ENCODE measurements around the gene WDR27.
"Not testable (repeated sequence)": the region's sequence is repeated elsewhere in the genome, so short reads cannot be mapped to it uniquely, and the experiment has no call there.

The WDR27 gene

GRCh38 chr6:169659820-169660610, 41.8 kb downstream of the WDR27 start:
- ATAC-seq (no peak), DNase-seq (ENCODE audit: low spot score in 2 of 2) (no peak)
- H3K36me3 Mint-ChIP-seq: peaks cover 6% of the 10 kb centered on the region
- no peak overlapping the region for H3K4me3 Mint-ChIP-seq
- H3K9me3 Mint-ChIP-seq: no peaks in the 10 kb centered on the region
- H3K4me1 Mint-ChIP-seq: peaks cover 12% of the 10 kb centered on the region
- H3K27ac Mint-ChIP-seq: no peak overlapping the region

- ATAC-seq (no peak), DNase-seq (ENCODE audit: low spot score in 2 of 2) (no peak)
- peaks cover 6% of the 10 kb centered on the region for H3K36me3 Mint-ChIP-seq
- no peaks in the 10 kb centered on the region for H3K9me3 Mint-ChIP-seq
- H3K27ac Mint-ChIP-seq: no peak overlapping the region
- no peak overlapping the region for H3K4me3 Mint-ChIP-seq
- H3K4me1 Mint-ChIP-seq: peaks cover 21% of the 10 kb centered on the region
Observed at GRCh38 chr6:169657284-169657610, 44.6 kb downstream of the WDR27 start.

- DNase-seq (ENCODE audit: low spot score in 2 of 2) (no peak), ATAC-seq (no peak)
- Mint-ChIP-seq H3K4me3 (no peak overlapping the region), H3K36me3 (peaks cover 6% of the 10 kb centered on the region), H3K9me3 (no peaks in the 10 kb centered on the region), H3K27ac (no peak overlapping the region), H3K4me1 (peaks cover 21% of the 10 kb centered on the region)
Observed at GRCh38 chr6:169656546-169657283, 45.1 kb downstream of the WDR27 start.

- ATAC-seq (peak; percentile 93), DNase-seq (ENCODE audit: low spot score in 2 of 2) (peak; percentile 29 to 69)
- Mint-ChIP-seq H3K36me3 (peaks cover 6% of the 10 kb centered on the region), H3K4me3 (peak overlapping the region; percentile 78), H3K9me3 (no peaks in the 10 kb centered on the region), H3K27ac (peak overlapping the region; percentile 91), H3K4me1 (peaks cover 21% of the 10 kb centered on the region)
Observed at GRCh38 chr6:169654598-169655391, 47.0 kb downstream of the WDR27 start.

GRCh38 chr6:169653691-169654090, 48.1 kb downstream of the WDR27 start:
- Mint-ChIP-seq H3K4me3 (peak overlapping the region; percentile 78), H3K27ac (no peak overlapping the region), H3K9me3 (no peaks in the 10 kb centered on the region), H3K36me3 (peaks cover 6% of the 10 kb centered on the region), H3K4me1 (peaks cover 14% of the 10 kb centered on the region)
- ATAC-seq: no peak
- DNase-seq (ENCODE audit: low spot score in 2 of 2): no peak

- H3K36me3 Mint-ChIP-seq: peaks cover 6% of the 10 kb centered on the region
- ATAC-seq: no peak
- H3K27ac Mint-ChIP-seq: no peak overlapping the region
- peaks cover 14% of the 10 kb centered on the region for H3K4me1 Mint-ChIP-seq
- H3K9me3 Mint-ChIP-seq: no peaks in the 10 kb centered on the region
- H3K4me3 Mint-ChIP-seq: no peak overlapping the region
- DNase-seq (ENCODE audit: low spot score in 2 of 2): no peak
Observed at GRCh38 chr6:169652896-169653295, 48.9 kb downstream of the WDR27 start.

GRCh38 chr6:169651498-169651897, 50.3 kb downstream of the WDR27 start:
- Mint-ChIP-seq H3K36me3 (peaks cover 6% of the 10 kb centered on the region), H3K27ac (no peak overlapping the region), H3K4me1 (peaks cover 14% of the 10 kb centered on the region), H3K9me3 (no peaks in the 10 kb centered on the region), H3K4me3 (no peak overlapping the region)
- ATAC-seq (no peak), DNase-seq (ENCODE audit: low spot score in 2 of 2) (no peak)

- Mint-ChIP-seq H3K4me1 (peaks cover 14% of the 10 kb centered on the region), H3K36me3 (peaks cover 6% of the 10 kb centered on the region), H3K9me3 (no peaks in the 10 kb centered on the region), H3K27ac (no peak overlapping the region), H3K4me3 (no peak overlapping the region)
- no peak for DNase-seq (ENCODE audit: low spot score in 2 of 2)
- no peak for ATAC-seq
Observed at GRCh38 chr6:169650959-169651292, 50.9 kb downstream of the WDR27 start.

- Mint-ChIP-seq H3K4me1 (peaks cover 13% of the 10 kb centered on the region), H3K9me3 (no peaks in the 10 kb centered on the region), H3K4me3 (no peak overlapping the region), H3K36me3 (peaks cover 6% of the 10 kb centered on the region), H3K27ac (no peak overlapping the region)
- ATAC-seq: no peak
- no peak for DNase-seq (ENCODE audit: low spot score in 2 of 2)
Observed at GRCh38 chr6:169650241-169650958, 51.4 kb downstream of the WDR27 start.

GRCh38 chr6:169648617-169649016, 53.2 kb downstream of the WDR27 start:
- Mint-ChIP-seq H3K9me3 (no peaks in the 10 kb centered on the region), H3K4me1 (no peaks in the 10 kb centered on the region), H3K4me3 (no peak overlapping the region), H3K36me3 (no peaks in the 10 kb centered on the region), H3K27ac (no peak overlapping the region)
- DNase-seq (ENCODE audit: low spot score in 2 of 2) (no peak), ATAC-seq (no peak)

GRCh38 chr6:169648092-169648491, 53.7 kb downstream of the WDR27 start:
- DNase-seq (ENCODE audit: low spot score in 2 of 2) (no peak), ATAC-seq (no peak)
- H3K27ac Mint-ChIP-seq: no peak overlapping the region
- H3K9me3 Mint-ChIP-seq: no peaks in the 10 kb centered on the region
- H3K4me3 Mint-ChIP-seq: no peak overlapping the region
- H3K4me1 Mint-ChIP-seq: no peaks in the 10 kb centered on the region
- H3K36me3 Mint-ChIP-seq: no peaks in the 10 kb centered on the region

GRCh38 chr6:169647637-169648036, 54.2 kb downstream of the WDR27 start:
- H3K4me3 Mint-ChIP-seq: no peak overlapping the region
- H3K27ac Mint-ChIP-seq: no peak overlapping the region
- no peak for ATAC-seq
- no peaks in the 10 kb centered on the region for H3K36me3 Mint-ChIP-seq
- H3K9me3 Mint-ChIP-seq: no peaks in the 10 kb centered on the region
- DNase-seq (ENCODE audit: low spot score in 2 of 2): no peak
- no peaks in the 10 kb centered on the region for H3K4me1 Mint-ChIP-seq

GRCh38 chr6:169646906-169647567, 54.8 kb downstream of the WDR27 start:
- Mint-ChIP-seq H3K4me1 (no peaks in the 10 kb centered on the region), H3K36me3 (no peaks in the 10 kb centered on the region), H3K4me3 (no peak overlapping the region), H3K27ac (no peak overlapping the region), H3K9me3 (no peaks in the 10 kb centered on the region)
- DNase-seq (ENCODE audit: low spot score in 2 of 2) (no peak), ATAC-seq (no peak)

GRCh38 chr6:169645459-169645858, 56.4 kb downstream of the WDR27 start:
- DNase-seq (ENCODE audit: low spot score in 2 of 2); H3K4me3 Mint-ChIP-seq; H3K36me3 Mint-ChIP-seq; ATAC-seq; H3K4me1 Mint-ChIP-seq; H3K27ac Mint-ChIP-seq; H3K9me3 Mint-ChIP-seq: not testable (repeated sequence)

GRCh38 chr6:169643521-169643920, 58.3 kb downstream of the WDR27 start:
- Mint-ChIP-seq H3K27ac (no peak overlapping the region), H3K36me3 (no peaks in the 10 kb centered on the region), H3K4me3 (no peak overlapping the region), H3K4me1 (no peaks in the 10 kb centered on the region), H3K9me3 (no peaks in the 10 kb centered on the region)
- ATAC-seq: no peak
- DNase-seq (ENCODE audit: low spot score in 2 of 2): no peak
